Measurements from ENCODE around the gene LRRTM4. TPM values are rescaled to one million over a fixed set of nuclear protein-coding genes. Genes with fewer than 3 reads are reported as not detected.

The LRRTM4 gene
- total and polyA plus RNA-seq, 8 donors, result 0.38 to 3.3 (median 2.0) TPM

GRCh38 chr2:77086478-77086877 is 435.7 kb downstream of the LRRTM4 start:
- H3K9me3 ChIP-seq, result no peaks in the 10 kb centered on the region
- H3K27ac ChIP-seq, result no peak overlapping the region
- no peak overlapping the region for H3K4me3 ChIP-seq
- intact Hi-C loops (cut with DNase I), result no loop called here
- H3K27me3 ChIP-seq, result no peaks in the 10 kb centered on the region
- ATAC-seq (no peak), DNase-seq (no peak)
- TF ChIP-seq CTCF (IDR thresholded peaks at IDR 0.05), result no peak
- no peaks in the 10 kb centered on the region for H3K4me1 ChIP-seq
- H3K36me3 ChIP-seq, result no peaks in the 10 kb centered on the region

GRCh38 chr2:77086051-77086450 is 436.1 kb downstream of the LRRTM4 start:
- peak in 1 of 4 donors; percentile 12 for DNase-seq
- Histone ChIP-seq H3K4me3 (no peak overlapping the region), H3K9me3 (no peaks in the 10 kb centered on the region), H3K27me3 (no peaks in the 10 kb centered on the region), H3K27ac (no peak overlapping the region), H3K36me3 (no peaks in the 10 kb centered on the region), H3K4me1 (no peaks in the 10 kb centered on the region)
- intact Hi-C loops (cut with DNase I), result no loop called here
- no peak for ATAC-seq
- TF ChIP-seq CTCF (IDR thresholded peaks at IDR 0.05), result no peak

- intact Hi-C loops (cut with DNase I), result no loop called here
- Histone ChIP-seq H3K27me3 (no peaks in the 10 kb centered on the region), H3K4me1 (no peaks in the 10 kb centered on the region), H3K4me3 (no peak overlapping the region), H3K36me3 (no peaks in the 10 kb centered on the region), H3K27ac (no peak overlapping the region), H3K9me3 (no peaks in the 10 kb centered on the region)
- ATAC-seq (no peak), DNase-seq (peak in 2 of 4 donors; percentile 28 to 39)
- no peak for TF ChIP-seq CTCF (IDR thresholded peaks at IDR 0.05)
These were observed 436.6 kb downstream of the LRRTM4 start for GRCh38 chr2:77085561-77085960.

GRCh38 chr2:77081597-77081996 is 440.6 kb downstream of the LRRTM4 start:
- DNase-seq (no peak), ATAC-seq (no peak)
- Histone ChIP-seq H3K4me1 (no peaks in the 10 kb centered on the region), H3K36me3 (no peaks in the 10 kb centered on the region), H3K27me3 (no peaks in the 10 kb centered on the region), H3K27ac (no peak overlapping the region), H3K9me3 (no peaks in the 10 kb centered on the region), H3K4me3 (no peak overlapping the region)
- intact Hi-C loops (cut with DNase I), result no loop called here
- TF ChIP-seq CTCF (IDR thresholded peaks at IDR 0.05), result no peak

- Histone ChIP-seq H3K27ac (no peak overlapping the region), H3K4me1 (no peaks in the 10 kb centered on the region), H3K9me3 (peaks cover 0 to 3% of the 10 kb centered on the region in 2 donors), H3K4me3 (no peak overlapping the region), H3K36me3 (no peaks in the 10 kb centered on the region), H3K27me3 (no peaks in the 10 kb centered on the region)
- intact Hi-C loops (cut with DNase I), result no loop called here
- ATAC-seq, result no peak
- no peak for DNase-seq
- no peak for TF ChIP-seq CTCF (IDR thresholded peaks at IDR 0.05)
These were observed 457.9 kb downstream of the LRRTM4 start for GRCh38 chr2:77064324-77064723.

Data from left lung (tissue), 10 donors.